HFF-Myc (cell line): ENCODE data around the gene IRF5.
"Not testable (repeated sequence)": the region's sequence is repeated elsewhere in the genome, so short reads cannot be mapped to it uniquely, and the experiment has no call there.

Experiments used
- DNase-seq: peaks from one replicate; pipeline ENCODE4 v3.0.0-alpha.2; 2011; ENCODE audit warnings: low read depth; ENCODE audit errors: extremely low read depth
- H3K4me3 ChIP-seq: replicated peaks from 2 replicates; pipeline ENCODE4 v1.5.1; 2011; ENCODE audit warnings: low read depth, mild to moderate bottlenecking, control low read depth, low read length
- CTCF ChIP-seq: IDR thresholded peaks from 2 replicates; pipeline ENCODE4 v1.5.1; 2012; ENCODE audit warnings: mild to moderate bottlenecking, low read depth, low read length, control low read depth; ENCODE audit errors: missing control alignments

Gene IRF5

GRCh38 chr7:128941946-128942526 lies 4.3 kb downstream of the IRF5 start:
- no peak for TF ChIP-seq CTCF
- no peak overlapping the region for H3K4me3 ChIP-seq

GRCh38 chr7:128943251-128943650 lies 5.5 kb downstream of the IRF5 start:
- H3K4me3 ChIP-seq, DNase-seq: not testable (repeated sequence)

More at GRCh38 chr7:128941946-128942526, 4.3 kb downstream of the IRF5 start:
- DNase-seq: no peak

- TF ChIP-seq CTCF: no peak
- DNase-seq: no peak
- H3K4me3 ChIP-seq: no peak overlapping the region
These were observed 6.9 kb downstream of the IRF5 start for GRCh38 chr7:128944487-128945236.

- no peak overlapping the region for H3K4me3 ChIP-seq
- TF ChIP-seq CTCF: no peak
- DNase-seq: no peak
These were observed 8.1 kb downstream of the IRF5 start for GRCh38 chr7:128945668-128946366.

- no peak overlapping the region for H3K4me3 ChIP-seq
- DNase-seq: no peak
- peak; percentile 29 for TF ChIP-seq CTCF
These were observed 9.5 kb downstream of the IRF5 start for GRCh38 chr7:128946936-128947830.

GRCh38 chr7:128947854-128948253 lies 10.1 kb downstream of the IRF5 start:
- DNase-seq: no peak
- no peak overlapping the region for H3K4me3 ChIP-seq
- no peak for TF ChIP-seq CTCF
